Stimulated activated CD8-positive, alpha-beta memory T cell treated with anti-CD3 and anti-CD28 coated beads, Interleukin-2, amount 100 ng/mL, for 48 hours (primary cell): ENCODE results near the gene SAMD9L.
"Not testable (repeated sequence)": the region's sequence is repeated elsewhere in the genome, so short reads cannot be mapped to it uniquely, and the experiment has no call there.

ENCODE experiments used
- DNase-seq, 2 donors: peaks; one replicate each; pipeline ENCODE4 v3.0.0-alpha.2; 2020; ENCODE audit warnings: low read depth in 2 of 2

The SAMD9L gene

GRCh38 chr7:93146036-93146435, 2.1 kb downstream of the SAMD9L start:
- DNase-seq = no peak

DNA sequence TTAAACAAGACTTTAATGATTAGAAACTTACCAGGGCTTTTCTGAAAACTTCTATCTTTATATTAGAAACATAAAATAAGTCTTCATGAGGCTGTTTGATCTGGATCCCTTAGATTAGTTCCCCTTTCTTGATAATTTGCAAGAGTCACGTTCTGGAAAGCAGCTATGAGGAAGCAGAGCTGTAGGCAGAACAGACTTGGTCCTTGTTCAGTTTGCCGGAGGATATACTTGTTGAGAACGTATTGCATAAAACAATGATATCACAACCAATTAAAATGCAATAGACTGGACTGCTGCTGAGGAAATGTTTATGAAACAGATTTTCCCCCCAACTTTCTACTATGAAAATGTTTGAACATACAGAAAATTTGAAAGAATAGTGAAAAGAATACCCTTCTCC, 2.8 kb downstream of the SAMD9L start:
- DNase-seq = no peak

GRCh38 chr7:93142127-93142526, 6.1 kb downstream of the SAMD9L start:
- no peak for DNase-seq

DNA sequence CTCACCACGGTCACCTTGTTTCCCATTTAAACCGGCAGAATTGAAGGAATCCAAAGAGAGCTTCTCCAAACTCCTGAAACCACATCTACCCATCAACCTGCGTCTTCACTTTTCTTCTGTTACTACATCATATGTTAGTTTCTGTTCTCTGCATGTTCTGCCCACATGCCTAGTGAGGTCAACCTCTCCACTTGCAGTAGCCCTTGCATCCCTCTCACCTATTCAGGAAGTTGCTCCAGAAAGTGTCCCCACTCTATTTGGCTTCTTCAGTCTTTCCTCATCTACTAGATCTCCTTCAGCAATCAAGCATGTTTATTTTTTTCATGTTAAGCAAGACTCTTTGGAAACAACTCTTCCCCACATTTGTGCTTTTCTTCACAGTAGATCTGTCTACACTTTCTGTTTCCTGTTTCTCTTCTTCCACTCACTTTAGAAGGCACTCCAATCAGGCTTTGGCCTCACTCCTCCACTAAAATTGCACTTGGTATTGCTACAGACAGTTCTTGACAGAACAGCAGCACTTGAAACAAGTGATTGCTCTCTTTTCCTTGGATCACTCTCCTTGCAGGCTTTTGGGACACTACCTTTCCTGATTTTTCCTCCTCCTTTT, 7.5 kb downstream of the SAMD9L start:
- DNase-seq = no peak

GRCh38 chr7:93138576-93138975, 9.6 kb downstream of the SAMD9L start:
- DNase-seq = no peak

GRCh38 chr7:93133005-93133404, 15.2 kb downstream of the SAMD9L start:
- DNase-seq = no peak

DNA sequence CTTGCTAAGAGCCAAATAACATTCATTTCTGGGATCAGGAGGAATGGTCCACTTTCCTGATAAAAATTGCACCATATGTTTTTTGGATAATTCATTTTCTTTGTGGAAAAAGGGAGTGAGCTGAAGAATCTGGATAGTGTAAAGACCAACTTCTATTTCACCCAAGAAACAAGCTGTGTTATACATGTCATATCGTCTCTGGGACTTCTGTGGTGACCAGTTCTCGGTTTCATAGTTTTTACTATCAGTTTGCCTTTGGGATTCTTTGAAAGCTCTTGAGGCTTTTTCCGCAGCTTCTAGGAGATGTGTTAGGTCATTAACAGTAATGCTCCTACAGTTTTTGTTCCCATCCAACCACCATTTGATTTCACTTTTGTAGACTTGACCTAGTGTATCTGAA, 16.0 kb downstream of the SAMD9L start:
- no peak for DNase-seq

- DNase-seq = not testable (repeated sequence)
These were observed 21.2 kb downstream of the SAMD9L start for GRCh38 chr7:93126954-93127353.

GRCh38 chr7:93123532-93123931, 24.7 kb downstream of the SAMD9L start:
- not testable (repeated sequence) for DNase-seq

GRCh38 chr7:93120592-93121549, 27.3 kb downstream of the SAMD9L start:
- no peak for DNase-seq

- no peak for DNase-seq
These were observed 28.8 kb downstream of the SAMD9L start for GRCh38 chr7:93119191-93119905.

GRCh38 chr7:93117852-93118530, 30.2 kb downstream of the SAMD9L start, which contains the start of gene SAMD9:
Gene SAMD9, minus strand, starts transcription at chr7:93117979. Its CDS starts 11,882 bp downstream, at chr7:93106097.
- peak; percentile 15 to 18 for DNase-seq

DNA sequence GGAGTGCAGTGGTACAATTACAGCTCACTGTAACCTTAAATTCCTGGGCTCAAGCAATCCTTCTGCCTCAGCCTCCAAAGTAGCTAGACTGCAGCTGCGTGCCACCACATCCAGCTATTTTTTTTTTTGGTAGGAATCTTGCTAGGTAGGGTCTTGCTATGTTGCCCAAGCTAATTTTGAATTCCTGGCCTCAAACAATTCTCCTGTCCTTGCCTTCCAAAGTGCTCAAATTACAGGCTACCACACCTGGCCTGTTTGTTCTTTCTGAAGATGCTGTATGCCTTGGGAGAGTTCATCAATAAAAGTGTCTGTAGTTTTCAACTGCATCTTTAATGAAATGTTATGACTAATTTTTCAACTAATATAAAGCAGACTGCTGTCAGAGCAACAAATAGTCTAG, 30.9 kb downstream of the SAMD9L start:
- DNase-seq = no peak

- no peak for DNase-seq
These were observed 32.4 kb downstream of the SAMD9L start for GRCh38 chr7:93115796-93116195.

GRCh38 chr7:93108003-93108402, 40.2 kb downstream of the SAMD9L start:
- no peak for DNase-seq

DNA sequence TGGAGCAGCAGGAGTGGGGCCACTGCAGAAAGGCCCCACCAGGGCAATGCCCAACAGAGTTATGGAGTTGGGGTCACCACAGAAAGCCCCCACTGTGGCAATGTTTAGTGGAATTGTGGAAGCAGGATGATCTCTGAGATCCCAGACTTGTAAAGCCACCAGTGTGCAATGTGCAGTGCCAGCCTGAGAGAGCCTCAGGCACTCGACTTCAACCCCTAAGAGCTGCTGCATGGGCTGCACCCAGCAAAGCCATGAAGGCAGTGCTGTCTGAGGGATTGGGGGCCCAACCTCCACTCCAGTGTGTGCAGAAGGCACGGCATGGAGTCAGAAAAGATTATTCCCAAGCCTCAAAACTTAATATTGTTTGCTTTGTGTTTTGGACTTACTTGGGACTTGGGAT, 50.8 kb downstream of the SAMD9L start:
- no peak for DNase-seq

DNA sequence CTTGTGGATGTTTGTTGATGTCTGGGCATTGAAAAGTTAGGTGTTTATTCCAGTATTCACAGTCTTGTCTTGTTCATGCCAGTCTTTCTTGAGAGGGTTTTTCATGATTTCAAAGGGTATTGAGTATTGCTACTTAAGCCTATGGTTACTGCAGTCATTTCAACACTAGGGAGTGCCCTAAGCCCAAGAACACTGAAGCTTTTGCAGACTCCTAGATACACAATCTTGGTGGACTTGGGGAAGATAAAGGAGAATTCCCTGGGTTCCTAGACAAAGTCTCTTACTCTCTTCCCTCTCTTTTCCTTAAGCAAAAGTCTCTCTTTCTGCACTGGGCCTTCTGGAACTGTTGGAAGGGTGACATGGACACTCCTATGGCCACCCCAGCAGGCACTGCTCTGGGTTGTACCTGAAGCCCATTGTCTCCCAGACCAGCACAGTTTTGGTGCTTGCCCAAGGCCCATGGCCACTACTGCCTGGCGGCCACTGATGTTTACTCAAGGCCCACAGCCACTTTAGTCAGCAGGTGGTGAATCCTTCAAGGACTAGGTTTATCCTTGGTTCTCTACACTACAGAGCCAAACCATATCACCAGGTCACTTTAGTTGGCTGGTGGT, 55.3 kb downstream of the SAMD9L start:
- DNase-seq = no peak
